H1 (cell line): ENCODE measurements around the gene ZBED6. TPM values are rescaled to one million over a fixed set of nuclear protein-coding genes. Genes with fewer than 3 reads are reported as not detected.

ENCODE experiments used
- JUND ChIP-seq: IDR thresholded peaks from 2 replicates; pipeline ENCODE4 v1.6.1; 2011; ENCODE audit warnings: mild to moderate bottlenecking, improper control_type of control experiment, low read length
- KDM1A ChIP-seq: fragments of 200-600, 300-600 bp; sonication (generic); IDR thresholded peaks from 2 replicates; pipeline ENCODE4 v1.7.1; 2016; ENCODE audit warnings: mild to moderate bottlenecking, low read length, borderline replicate concordance
- RNF2 ChIP-seq: fragments of 200-900, 300-1000 bp; sonication (generic); IDR thresholded peaks from 2 replicates; pipeline ENCODE4 v1.7.1; 2016; ENCODE audit warnings: borderline replicate concordance, low read depth, mild to moderate bottlenecking, antibody characterized with exemption, low read length; ENCODE audit not compliant: poor library complexity, severe bottlenecking; ENCODE audit errors: missing control alignments
- SP2 ChIP-seq: IDR thresholded peaks from 2 replicates; pipeline ENCODE4 v1.6.1; 2012; ENCODE audit warnings: mild to moderate bottlenecking, low read length, inconsistent platforms
- SUZ12 ChIP-seq: fragments of 200-600 bp; sonication (generic); IDR thresholded peaks from 2 replicates; pipeline ENCODE4 v1.6.1; 2012; ENCODE audit warnings: mild to moderate bottlenecking, inconsistent platforms, low read length, moderate library complexity, mixed read lengths
- TCF12 ChIP-seq: IDR thresholded peaks from 2 replicates; pipeline ENCODE4 v1.6.1; 2011; ENCODE audit warnings: low read depth, mild to moderate bottlenecking, low read length
- polyA plus RNA-seq, 7 experiments: library from polyadenylated mRNA; depleted of rRNA in 3 of 7; stranded (reverse) in 5 of 7; unstranded in 2 of 7; fragments of >200 nt in 5 of 7; fragments of 200-250 nt in 2 of 7; gene quantifications; 1 replicate in 5 of 7; 2 replicates in 1 of 7; 4 replicates in 1 of 7; pipeline versions ENCODE4 v1.2.1 to v1.2.3, GENCODE V29; 2011 to 2013; ENCODE audit warnings: missing spikeins in 2 of 7, mixed read lengths in 2 of 7
- total RNA-seq: library from RNA; stranded (reverse); fragmentation: NEBNext Ultra II Directional; extraction: Animal tissue kit (Norgen Biotek cat#: 25700); gene quantifications from 2 replicates; pipeline ENCODE4 v1.2.1, GENCODE V29; 2021

The ZBED6 gene
- total and polyA plus RNA-seq, 2 of the 8 experiments (the other 6 are each of a cell fraction or from before 2014, with no cell fraction given): 1.4 to 25.9 TPM

DNA sequence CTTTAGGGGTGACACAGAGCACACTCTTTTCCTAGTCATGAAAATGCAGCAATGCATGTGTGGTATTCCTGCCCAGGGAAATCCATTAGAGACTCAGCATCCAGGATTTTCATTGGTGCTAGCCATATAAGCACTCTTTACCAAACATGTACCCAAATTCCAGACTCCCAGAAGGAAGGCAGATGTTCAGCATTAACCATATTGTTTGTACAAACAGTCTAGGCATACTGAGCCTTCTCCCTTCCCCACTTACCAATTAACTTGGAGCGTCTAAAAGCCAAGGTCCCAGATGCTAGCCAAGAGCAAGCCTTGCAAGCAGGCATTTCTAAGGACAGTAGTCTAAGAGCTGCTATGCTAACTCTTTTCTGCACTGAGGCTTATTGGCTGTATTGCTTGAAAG lies 27.9 kb downstream of the ZBED6 start (continued):
- TF ChIP-seq SUZ12: no peak
- no peak for TF ChIP-seq SP2
- no peak for TF ChIP-seq TCF12
- no peak for TF ChIP-seq RNF2
- no peak for TF ChIP-seq JUND
- TF ChIP-seq KDM1A: no peak
